Nucleus accumbens (tissue), 56 donors: ENCODE data around the gene SAMD5.
"Not testable (repeated sequence)": the region's sequence is repeated elsewhere in the genome, so short reads cannot be mapped to it uniquely, and the experiment has no call there.

ENCODE experiments used
- DNase-seq, 56 donors: peaks; one replicate each; lab custom pipeline; 2025; lab: John Stamatoyannopoulos, UW

Gene SAMD5

DNA sequence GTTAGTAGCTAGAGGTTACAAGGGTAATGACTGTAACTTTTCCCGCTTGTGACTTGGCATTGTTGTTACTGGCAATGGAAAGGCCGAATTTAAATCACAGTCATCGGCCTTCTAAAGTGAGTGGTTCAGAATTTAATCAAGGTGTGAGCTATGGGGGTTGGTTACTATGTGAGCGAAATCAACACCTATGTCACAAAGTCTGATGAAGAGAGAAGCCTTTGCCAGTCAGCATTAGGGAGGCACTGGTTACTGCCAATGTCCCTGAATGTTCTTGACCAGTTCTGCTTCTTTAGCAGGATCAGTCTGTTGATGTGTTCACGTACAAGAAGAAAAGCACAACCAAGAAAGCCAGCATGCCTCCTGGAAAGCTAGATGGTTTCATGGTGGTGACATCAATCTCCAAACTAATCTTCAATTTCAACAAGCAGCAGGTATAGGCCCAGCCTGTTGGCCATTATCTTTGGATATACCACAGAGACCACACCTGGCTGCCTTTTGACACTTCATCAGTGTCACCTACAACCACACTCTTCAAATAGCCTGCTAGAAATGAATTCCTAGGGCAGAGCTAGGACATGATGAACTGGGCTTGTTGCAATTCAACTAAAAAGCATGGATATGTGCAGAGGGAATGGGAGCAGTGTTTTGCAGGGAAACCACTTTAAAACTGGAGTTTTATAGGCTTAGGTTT lies 17.2 kb downstream of the SAMD5 start:
- DNase-seq, result no peak

DNA sequence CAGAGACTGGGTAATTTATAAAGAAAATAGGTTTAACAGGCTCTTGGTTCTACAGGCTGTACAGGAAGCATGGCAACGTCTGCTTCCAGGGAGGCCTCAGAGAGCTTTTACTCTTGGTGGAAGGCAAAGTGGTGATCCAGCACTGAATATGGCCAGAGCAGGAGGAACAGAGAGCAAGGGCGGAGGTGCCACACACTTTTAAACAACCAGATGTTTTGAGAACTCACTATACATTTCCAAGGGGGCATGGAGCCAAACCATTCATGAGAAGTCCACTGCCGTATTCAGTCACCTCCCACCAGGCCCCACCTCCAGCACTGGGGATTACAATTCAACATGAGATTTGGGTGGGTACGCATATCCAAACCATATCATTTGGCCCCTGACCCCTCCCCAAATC lies 18.7 kb downstream of the SAMD5 start:
- DNase-seq, result no peak

DNA sequence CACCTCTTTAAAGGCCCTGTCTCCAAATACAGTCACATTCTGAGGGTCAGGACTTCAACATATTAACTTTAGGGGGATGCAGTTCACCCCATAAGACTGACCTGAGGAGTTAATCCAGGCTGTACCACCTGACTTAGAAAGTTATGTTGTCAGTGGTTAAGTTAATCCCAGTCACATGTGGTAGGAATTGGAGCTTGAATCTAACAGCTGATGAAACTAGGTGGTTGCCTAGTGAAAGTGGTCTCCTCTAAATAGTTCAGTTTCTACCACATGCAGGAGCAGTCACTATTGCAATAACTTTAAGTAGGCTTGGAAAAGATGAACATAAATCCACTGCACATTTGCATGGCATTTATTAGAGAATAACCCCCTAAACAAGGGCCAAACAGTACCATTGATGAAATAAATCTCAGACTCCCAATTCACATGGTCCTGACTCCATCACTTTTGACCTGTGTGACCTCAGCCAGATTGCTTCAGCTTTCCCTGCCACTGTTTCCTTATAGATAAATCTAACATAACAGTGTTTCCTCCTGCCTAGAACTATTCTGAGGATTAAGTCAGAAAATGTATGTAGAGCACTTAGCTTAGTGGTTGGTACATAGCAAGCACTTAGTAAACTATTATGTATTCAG lies 20.1 kb downstream of the SAMD5 start:
- no peak for DNase-seq

GRCh38 chr6:147530132-147531060 lies 21.9 kb downstream of the SAMD5 start:
- no peak for DNase-seq

GRCh38 chr6:147531321-147531720 lies 22.8 kb downstream of the SAMD5 start:
- DNase-seq, result no peak

DNA sequence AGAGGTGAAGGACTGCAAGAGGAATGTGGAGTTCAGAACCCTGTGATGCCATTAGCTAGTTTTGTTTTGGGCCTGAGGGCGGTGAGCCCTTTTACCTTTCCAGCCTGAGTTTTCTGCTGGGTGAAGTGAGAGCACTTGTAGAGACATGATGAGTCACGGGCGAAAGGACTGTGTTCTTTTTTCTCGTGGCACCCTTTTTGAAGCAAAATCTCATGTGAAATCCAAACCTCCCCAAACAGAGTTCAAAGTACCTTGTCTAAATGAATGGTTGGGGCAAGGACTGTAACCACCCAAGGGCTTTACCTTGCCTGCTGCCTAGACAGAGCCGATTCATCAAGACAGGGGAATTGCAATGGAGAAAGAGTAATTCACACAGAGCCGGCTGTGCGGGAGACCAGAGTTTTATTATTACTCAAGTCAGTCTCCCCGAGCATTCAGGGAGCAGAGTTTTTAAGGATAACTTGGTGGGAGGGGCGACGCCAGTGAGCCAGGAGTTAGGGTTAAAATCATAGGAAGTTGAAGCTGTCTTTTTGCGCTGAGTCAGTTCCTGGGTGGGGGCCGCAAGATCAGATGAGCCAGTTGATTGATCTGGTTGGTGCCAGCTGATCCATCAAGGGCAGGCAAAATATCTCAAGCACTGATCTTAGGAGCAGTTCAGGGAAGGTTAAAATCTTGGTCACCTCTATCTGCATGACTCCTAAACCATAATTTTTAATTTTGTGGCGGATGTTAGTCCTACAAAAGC lies 25.8 kb downstream of the SAMD5 start:
- no peak for DNase-seq

- DNase-seq, result no peak
Observed at GRCh38 chr6:147538821-147539220, 30.3 kb downstream of the SAMD5 start.

DNA sequence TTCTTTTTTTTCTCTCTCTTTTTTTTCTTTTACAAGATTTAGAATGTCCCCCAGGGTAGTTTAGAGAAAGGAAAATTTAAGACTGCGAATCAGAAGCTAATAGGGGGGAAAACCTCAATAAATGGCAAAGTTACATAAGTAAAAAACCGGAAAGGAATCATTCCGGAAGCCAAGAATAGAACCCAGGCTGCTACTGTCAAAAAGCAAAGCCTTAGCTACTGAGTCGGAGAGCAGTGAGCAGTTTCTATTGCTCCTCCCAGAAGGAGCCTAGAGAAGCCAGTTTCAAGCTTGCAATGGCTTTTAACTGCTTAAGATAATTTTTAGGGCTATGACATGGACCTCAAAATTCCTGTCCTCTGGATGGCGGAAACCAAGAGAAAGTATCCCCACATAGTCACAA lies 31.6 kb downstream of the SAMD5 start:
- no peak for DNase-seq

GRCh38 chr6:147542436-147542835 lies 33.9 kb downstream of the SAMD5 start:
- DNase-seq, result not testable (repeated sequence)

DNA sequence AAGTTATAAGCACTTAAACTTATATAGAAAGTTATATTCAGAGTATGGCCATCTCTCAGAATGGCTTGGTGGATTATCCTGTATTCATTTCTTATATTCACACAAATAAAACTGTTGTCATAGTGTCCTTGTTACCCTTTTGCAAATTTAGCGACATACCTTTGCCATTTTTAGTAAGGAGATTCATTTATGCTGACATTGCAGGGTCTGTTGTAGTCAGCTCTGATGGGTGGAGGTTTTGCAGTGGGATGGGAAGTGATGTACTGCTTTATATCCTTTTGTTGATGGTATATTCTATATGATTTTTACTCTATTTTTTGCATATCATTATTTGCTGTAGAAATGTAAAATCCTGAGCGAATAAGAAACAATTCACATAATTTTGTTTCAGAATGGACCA lies 35.9 kb downstream of the SAMD5 start:
- DNase-seq, result no peak

GRCh38 chr6:147546501-147547368 lies 38.2 kb downstream of the SAMD5 start:
- DNase-seq, result no peak

DNA sequence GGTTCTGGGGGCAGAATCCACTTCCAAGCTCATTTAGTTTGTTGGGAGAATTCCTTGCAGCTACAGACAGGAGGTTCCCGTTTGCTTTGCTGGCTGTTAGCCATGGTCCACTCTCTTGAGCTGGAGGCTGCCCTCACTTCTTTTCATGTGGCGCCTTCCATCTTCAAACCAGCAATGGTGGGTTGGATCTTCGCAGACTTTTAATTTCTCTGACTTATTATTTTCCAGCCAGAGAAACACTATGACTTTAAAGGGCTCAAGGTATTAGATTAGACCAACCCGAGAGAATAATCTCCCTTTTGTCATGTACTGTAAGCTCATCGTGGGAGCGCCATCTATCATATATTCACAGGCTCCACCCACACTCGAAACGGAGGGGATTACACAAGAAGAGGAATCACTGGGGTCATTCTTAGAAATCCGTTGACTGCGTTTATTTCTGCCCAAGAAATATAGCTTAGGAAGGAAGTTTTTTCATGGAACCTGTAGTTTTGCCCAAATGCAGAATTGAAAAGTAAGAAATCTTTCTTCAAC lies 38.9 kb downstream of the SAMD5 start:
- DNase-seq, result no peak

DNA sequence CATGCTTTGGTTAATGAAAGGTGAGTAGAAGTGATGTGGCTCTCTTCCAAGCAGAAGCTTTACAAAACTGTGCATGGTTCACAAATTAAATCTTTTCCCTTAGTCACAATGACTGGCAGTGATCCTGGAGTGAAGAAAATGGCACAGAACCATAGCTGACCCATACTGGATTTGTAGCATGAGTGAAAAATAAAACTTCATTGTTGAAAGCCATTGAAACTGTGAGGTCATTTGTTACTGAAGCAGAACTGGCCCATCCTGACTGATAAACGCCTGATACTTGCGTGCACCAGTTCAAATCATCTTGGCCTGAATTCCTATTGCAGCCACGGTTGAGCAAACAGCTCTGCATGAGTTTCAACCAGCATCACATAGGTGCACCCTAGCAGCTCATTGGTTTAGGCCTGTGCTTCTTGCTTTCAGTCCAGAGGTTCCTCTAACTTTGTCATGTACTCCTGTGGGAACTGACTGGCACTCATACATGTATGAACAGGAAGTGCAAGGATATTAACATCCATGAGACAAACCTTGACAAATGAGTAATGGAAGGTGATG lies 40.5 kb downstream of the SAMD5 start:
- no peak for DNase-seq

DNA sequence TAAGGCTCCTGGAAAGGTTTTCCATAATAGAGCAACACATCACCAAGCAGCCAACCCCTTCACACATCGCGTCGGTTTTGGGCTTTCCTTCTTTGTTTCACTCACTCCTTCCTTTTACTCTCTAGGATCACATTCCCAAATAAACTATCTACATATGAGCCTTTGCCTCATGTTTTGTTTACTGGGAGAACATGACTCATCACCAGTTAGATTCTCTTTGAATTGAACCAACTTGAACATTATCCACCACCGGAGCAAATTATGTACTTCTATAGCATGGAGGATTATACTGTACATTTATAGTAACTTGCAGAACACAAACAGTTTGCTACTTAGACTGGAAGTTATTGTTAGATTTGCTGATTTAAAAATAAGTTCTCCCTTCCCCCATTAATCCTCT lies 41.0 kb downstream of the SAMD5 start:
- no peak for DNase-seq

DNA sequence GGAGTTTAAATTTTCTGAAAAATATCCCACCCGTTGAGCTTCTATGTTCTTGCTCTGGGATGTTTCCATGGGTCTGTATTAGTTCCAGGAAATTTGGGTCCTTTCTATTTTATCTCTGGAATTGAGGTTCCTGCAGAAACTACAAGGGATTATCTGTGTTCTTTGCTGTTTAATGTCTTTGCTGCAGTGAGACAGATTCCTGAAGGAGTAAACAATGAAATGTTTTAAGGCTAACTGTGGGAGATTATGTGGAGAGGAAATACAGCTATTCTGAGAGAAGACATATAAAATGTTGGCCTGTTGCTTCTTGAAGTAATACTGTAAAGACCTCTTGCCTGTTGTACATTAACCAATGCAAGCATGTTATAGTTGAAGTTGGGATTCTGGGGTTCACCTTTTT lies 43.5 kb downstream of the SAMD5 start:
- DNase-seq, result no peak

GRCh38 chr6:147553099-147553498 lies 44.6 kb downstream of the SAMD5 start:
- no peak for DNase-seq

DNA sequence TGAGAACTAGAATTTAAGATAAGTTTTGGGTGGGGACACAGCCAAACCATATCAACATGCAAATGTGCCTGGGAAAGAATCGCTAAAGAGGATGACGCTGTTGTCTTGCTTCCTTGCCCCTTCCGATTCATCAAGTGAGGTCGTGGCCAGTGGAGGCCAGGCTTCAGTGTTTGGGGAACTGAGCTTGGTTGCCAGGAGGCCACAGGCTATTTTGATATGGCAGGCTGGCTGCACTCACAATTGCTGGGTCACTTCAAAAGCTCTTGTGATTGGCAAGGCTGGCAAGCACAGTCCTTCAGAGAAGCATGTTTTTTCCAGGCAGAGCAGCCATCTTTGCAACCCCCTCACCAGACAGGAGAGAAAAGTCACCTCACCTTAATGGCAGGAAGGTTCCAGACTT lies 45.8 kb downstream of the SAMD5 start:
- no peak for DNase-seq

DNA sequence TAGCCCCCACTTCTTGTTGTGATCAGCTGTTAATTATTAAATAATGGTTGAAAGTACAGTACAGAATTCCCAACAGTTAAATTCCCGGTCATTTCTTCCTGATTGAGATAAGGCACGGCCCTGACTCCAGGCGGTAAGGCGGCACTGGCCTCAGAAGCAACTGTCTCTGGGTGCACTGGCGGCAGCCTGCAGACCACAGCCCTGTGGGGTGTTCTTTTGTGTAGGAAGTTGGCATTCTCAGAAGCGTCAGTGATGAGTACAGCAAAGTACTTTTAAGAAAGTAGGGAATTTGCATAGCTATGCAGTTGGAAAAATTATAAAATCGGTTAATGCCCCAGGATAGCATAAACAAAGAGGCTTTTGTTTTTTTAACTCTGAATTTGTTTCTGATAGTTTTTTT lies 50.5 kb downstream of the SAMD5 start:
- DNase-seq, result no peak

- DNase-seq, result no peak
Observed at GRCh38 chr6:147560670-147561069, 52.2 kb downstream of the SAMD5 start.
